HCT116 (cell line): ENCODE results near the gene FABP3.

Experiments used
- ELF1 ChIP-seq: IDR thresholded peaks from 2 replicates; pipeline ENCODE4 v1.6.1; 2012; ENCODE audit warnings: low read depth, borderline replicate concordance
- EZH2 ChIP-seq: fragments of 200-600 bp; sonication (generic); IDR thresholded peaks from 2 replicates; pipeline ENCODE4 v1.6.1; 2017; ENCODE audit warnings: antibody characterized with exemption, mixed run types
- EZH2phosphoT487 ChIP-seq: fragments of 200-600 bp; IDR thresholded peaks from 2 replicates; pipeline ENCODE4 v1.6.1; 2018; ENCODE audit warnings: antibody characterized with exemption, borderline replicate concordance
- POLR2A ChIP-seq: IDR thresholded peaks from 2 replicates; pipeline ENCODE4 v1.7.0; 2011; ENCODE audit warnings: borderline replicate concordance; ENCODE audit not compliant: insufficient read depth, insufficient read length; ENCODE audit errors: extremely low read depth
- POLR2AphosphoS5 ChIP-seq: IDR thresholded peaks from 2 replicates; pipeline ENCODE4 v1.6.1; 2011; ENCODE audit warnings: mild to moderate bottlenecking, low read depth, low read length, moderate library complexity
- RAD21 ChIP-seq: IDR thresholded peaks from 2 replicates; pipeline ENCODE4 v1.6.1; 2012; ENCODE audit warnings: low read depth, mild to moderate bottlenecking
- SP1 ChIP-seq: IDR thresholded peaks from 2 replicates; pipeline ENCODE4 v1.6.1; 2012; ENCODE audit warnings: low read depth
- ZFX ChIP-seq: fragments of 450-650 bp; IDR thresholded peaks from 2 replicates; pipeline ENCODE4 v1.6.1; 2017
- ZNF274 ChIP-seq: fragments of 200-500 bp; sonication (Bioruptor generic); IDR thresholded peaks from 2 replicates; pipeline ENCODE4 v1.6.1; 2014; ENCODE audit warnings: mild to moderate bottlenecking, low read depth, low read length, inconsistent platforms
- TF ChIP-seq, protein P1 (sequence below), 3 experiments: fragments of 200-600 bp in 1 of 3; sonication (generic) in 1 of 3; IDR thresholded peaks in 2 of 3; conservative IDR thresholded peaks in 1 of 3; 2 replicates each; pipeline ENCODE4 v1.5.1; 2012 to 2017; ENCODE audit warnings: low read depth in 2 of 3, low read length in 2 of 3, antibody characterized with exemption in 1 of 3, borderline replicate concordance in 1 of 3, control low read depth in 1 of 3, mild to moderate bottlenecking in 1 of 3, mixed read lengths in 1 of 3, mixed run types in 1 of 3, moderate library complexity in 1 of 3; ENCODE audit not compliant: insufficient read depth in 1 of 3
- TF ChIP-seq, protein P2 (sequence below): IDR thresholded peaks from 2 replicates; pipeline ENCODE4 v1.6.1; 2012

DNA sequence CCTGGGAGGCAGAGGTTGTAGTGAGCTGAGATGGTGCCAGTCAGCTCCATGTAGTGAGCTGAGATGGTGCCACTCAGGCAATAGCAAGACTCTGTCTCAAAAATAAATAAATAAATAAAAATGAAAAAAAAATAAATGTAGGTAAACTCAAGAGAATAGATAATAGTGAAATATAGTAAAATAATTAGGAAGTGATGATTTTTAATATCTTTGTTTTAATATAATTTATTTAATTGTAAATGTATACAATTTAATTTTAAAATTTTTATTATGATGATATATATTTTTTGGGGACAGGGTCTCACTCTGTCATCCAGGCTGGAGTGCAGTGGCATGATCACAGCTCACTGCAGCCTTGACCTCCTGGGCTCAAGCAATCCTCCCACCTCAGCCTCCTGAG lies 20.6 kb upstream of the FABP3 start:
- TF ChIP-seq ZNF274, result no peak
- TF ChIP-seq POLR2A, result no peak
- TF ChIP-seq, protein P1, sequence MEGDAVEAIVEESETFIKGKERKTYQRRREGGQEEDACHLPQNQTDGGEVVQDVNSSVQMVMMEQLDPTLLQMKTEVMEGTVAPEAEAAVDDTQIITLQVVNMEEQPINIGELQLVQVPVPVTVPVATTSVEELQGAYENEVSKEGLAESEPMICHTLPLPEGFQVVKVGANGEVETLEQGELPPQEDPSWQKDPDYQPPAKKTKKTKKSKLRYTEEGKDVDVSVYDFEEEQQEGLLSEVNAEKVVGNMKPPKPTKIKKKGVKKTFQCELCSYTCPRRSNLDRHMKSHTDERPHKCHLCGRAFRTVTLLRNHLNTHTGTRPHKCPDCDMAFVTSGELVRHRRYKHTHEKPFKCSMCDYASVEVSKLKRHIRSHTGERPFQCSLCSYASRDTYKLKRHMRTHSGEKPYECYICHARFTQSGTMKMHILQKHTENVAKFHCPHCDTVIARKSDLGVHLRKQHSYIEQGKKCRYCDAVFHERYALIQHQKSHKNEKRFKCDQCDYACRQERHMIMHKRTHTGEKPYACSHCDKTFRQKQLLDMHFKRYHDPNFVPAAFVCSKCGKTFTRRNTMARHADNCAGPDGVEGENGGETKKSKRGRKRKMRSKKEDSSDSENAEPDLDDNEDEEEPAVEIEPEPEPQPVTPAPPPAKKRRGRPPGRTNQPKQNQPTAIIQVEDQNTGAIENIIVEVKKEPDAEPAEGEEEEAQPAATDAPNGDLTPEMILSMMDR (IDR thresholded peaks at IDR 0.05 in 2 of 3, conservative IDR thresholded peaks at IDR 0.05 in 1 of 3; ENCODE audit: borderline replicate concordance in 1 of 3, insufficient read depth in 1 of 3, low read depth in 2 of 3, low read length in 2 of 3), result no peak
- no peak for TF ChIP-seq ZFX
- no peak for TF ChIP-seq EZH2
- no peak for TF ChIP-seq SP1
- no peak for TF ChIP-seq EZH2phosphoT487
- no peak for TF ChIP-seq ELF1
- no peak for TF ChIP-seq POLR2AphosphoS5
- no peak for TF ChIP-seq RAD21
- TF ChIP-seq, protein P2, sequence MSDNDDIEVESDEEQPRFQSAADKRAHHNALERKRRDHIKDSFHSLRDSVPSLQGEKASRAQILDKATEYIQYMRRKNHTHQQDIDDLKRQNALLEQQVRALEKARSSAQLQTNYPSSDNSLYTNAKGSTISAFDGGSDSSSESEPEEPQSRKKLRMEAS, result no peak
